Endothelial cell of umbilical vein (primary cell): ENCODE measurements around the gene RAPGEF4. TPM values are rescaled to one million over a fixed set of nuclear protein-coding genes. Genes with fewer than 3 reads are reported as not detected.

Experiments used
- BruUV-seq: library from RNA; stranded (reverse); fragments of 400-500 nt; replicated peaks from 2 replicates; lab custom pipeline; 2021; lab: Mats Ljungman, UMichigan
- CTCF ChIA-PET: fragments of 300-600, 350-600 bp; sonication (Branson Sonifier 250); formaldehyde crosslinking; loops from one replicate; lab custom pipeline; 2021; ENCODE audit warnings: antibody characterized with exemption, inconsistent platforms; lab: Charles Lee
- POLR2A ChIA-PET: fragments of 300-600, 350-600 bp; sonication (Branson Sonifier 250); formaldehyde crosslinking; loops from one replicate; lab custom pipeline; 2021; ENCODE audit warnings: antibody characterized with exemption, inconsistent platforms; lab: Charles Lee
- DNase-seq: peaks from one replicate; pipeline ENCODE4 v3.0.0-alpha.2; 2011; ENCODE audit warnings: low read depth, low spot score
- FAIRE-seq: peaks from 2 replicates; lab custom pipeline; 2011; peaks lifted over from hg19 to GRCh38; lab: Jason Lieb, UNC
- H2AFZ ChIP-seq: 2 replicates; pipeline ENCODE4 v1.6.0; 2012; ENCODE audit warnings: low read depth, low read length, control low read depth, inconsistent platforms
- H3K27ac ChIP-seq: 2 replicates; pipeline ENCODE4 v1.5.1; 2011; ENCODE audit warnings: low read depth, mild to moderate bottlenecking, control low read depth, low read length, moderate library complexity; ENCODE audit not compliant: insufficient read depth
- H3K27me3 ChIP-seq, 2 experiments: 2 replicates each; pipeline versions ENCODE4 v1.6.0 to v1.6.1; 2011; ENCODE audit warnings: low read length in 2 of 2, mixed read lengths in 1 of 2; ENCODE audit not compliant: control insufficient read depth in 2 of 2, insufficient read depth in 2 of 2
- H3K36me3 ChIP-seq, 2 experiments: 2 replicates in 1 of 2; 3 replicates in 1 of 2; pipeline ENCODE4 v1.5.1; 2011; ENCODE audit warnings: low read length in 2 of 2, mild to moderate bottlenecking in 1 of 2, moderate library complexity in 1 of 2; ENCODE audit not compliant: control insufficient read depth in 2 of 2, insufficient read depth in 2 of 2; ENCODE audit errors: extremely low read depth in 1 of 2
- H3K4me1 ChIP-seq: 3 replicates; pipeline ENCODE4 v1.5.1; 2011; ENCODE audit warnings: mild to moderate bottlenecking, low read length; ENCODE audit not compliant: control insufficient read depth, insufficient read depth; ENCODE audit errors: extremely low read depth
- H3K4me2 ChIP-seq: 2 replicates; pipeline ENCODE4 v1.6.1; 2011; ENCODE audit warnings: low read length, control low read depth, mixed read lengths; ENCODE audit not compliant: insufficient read depth
- H3K4me3 ChIP-seq, 3 experiments: fragments of 200-600 bp in 1 of 3; sonication (generic), shearing (Covaris generic) in 1 of 3; replicated peaks in 1 of 3; 2 replicates each; pipeline ENCODE4 v1.5.1; 2011 to 2016; ENCODE audit warnings: control low read depth in 3 of 3, low read length in 3 of 3, mild to moderate bottlenecking in 2 of 3, inconsistent platforms in 1 of 3, low read depth in 1 of 3, moderate library complexity in 1 of 3; ENCODE audit not compliant: insufficient read depth in 1 of 3
- H3K79me2 ChIP-seq: 2 replicates; pipeline ENCODE4 v1.6.0; 2012; ENCODE audit warnings: low read length, inconsistent platforms; ENCODE audit not compliant: control insufficient read depth, insufficient read depth
- H3K9ac ChIP-seq: replicated peaks from 2 replicates; pipeline ENCODE3; 2011; ENCODE audit warnings: low read length, control low read depth; ENCODE audit not compliant: insufficient read depth; ENCODE audit errors: extremely low read depth
- H3K9me1 ChIP-seq: replicated peaks from 3 replicates; pipeline ENCODE4 v1.6.0; 2011; ENCODE audit warnings: mild to moderate bottlenecking, low read length; ENCODE audit not compliant: control insufficient read depth, insufficient read depth; ENCODE audit errors: extremely low read depth
- H3K9me3 ChIP-seq: replicated peaks from 2 replicates; pipeline ENCODE4 v1.5.1; 2012; ENCODE audit warnings: low read length, inconsistent platforms; ENCODE audit not compliant: control insufficient read depth, insufficient read depth
- H4K20me1 ChIP-seq: replicated peaks from 2 replicates; pipeline ENCODE3; 2011; ENCODE audit warnings: mild to moderate bottlenecking, low read length; ENCODE audit not compliant: control insufficient read depth, insufficient read depth; ENCODE audit errors: extremely low read depth
- FOS ChIP-seq: IDR thresholded peaks from 2 replicates; pipeline ENCODE4 v1.6.1; 2011; ENCODE audit warnings: mild to moderate bottlenecking, low read length, moderate library complexity, borderline replicate concordance; ENCODE audit not compliant: insufficient read depth
- GATA2 ChIP-seq: IDR thresholded peaks from 2 replicates; pipeline ENCODE4 v1.7.0; 2011; ENCODE audit warnings: low read depth, mild to moderate bottlenecking, moderate library complexity, mixed read lengths, low read length; ENCODE audit not compliant: insufficient read length, insufficient read depth
- JUN ChIP-seq: IDR thresholded peaks from 2 replicates; pipeline ENCODE4 v1.6.1; 2011; ENCODE audit warnings: borderline replicate concordance, low read depth; ENCODE audit not compliant: insufficient read length, insufficient read depth
- MAX ChIP-seq: IDR thresholded peaks from 2 replicates; pipeline ENCODE4 v1.6.1; 2011; ENCODE audit not compliant: insufficient read depth, insufficient read length
- POLR2AphosphoS5 ChIP-seq: IDR thresholded peaks from 2 replicates; pipeline ENCODE4 v1.6.1; 2012; ENCODE audit warnings: low read depth, mild to moderate bottlenecking, control low read depth, low read length, moderate library complexity; ENCODE audit not compliant: insufficient read depth
- dilution Hi-C: fragments of 300-500 bp; cut with MboI; formaldehyde crosslinking; loops from one replicate; pipeline ENCODE4 v1.15.0; 2019; ENCODE audit warnings: low sequenced_read_pairs; ENCODE audit not compliant: extremely low pct_ligation_motif_present
- intact Hi-C: fragments of 100-400 bp; cut with micrococcal nuclease; formaldehyde crosslinking; loops from one replicate; pipeline ENCODE4 v1.10.0; 2022
- polyA plus RNA-seq, 4 experiments: library from polyadenylated mRNA; depleted of rRNA in 3 of 4; stranded (reverse) in 3 of 4; unstranded in 1 of 4; fragments of >200 nt; gene quantifications; 2 replicates each; pipeline versions ENCODE4 v1.2.1 to v1.2.3, GENCODE V29; 2011 to 2012; ENCODE audit warnings: missing spikeins in 1 of 4
- total RNA-seq: library from RNA; stranded (reverse); gene quantifications from 2 replicates; pipeline ENCODE4 v1.2.3, GENCODE V29; 2021

The RAPGEF4 gene
- total and polyA plus RNA-seq, 2 donors (not counting 3 experiments of a cell fraction or from before 2014, with no cell fraction given), result 7.2 to 9.2 TPM

GRCh38 chr2:172926785-172927640 lies 191.4 kb downstream of the RAPGEF4 start:
- no TSS peak for BruUV-seq
- DNase-seq, result peak; percentile 21
- no peaks in the 10 kb centered on the region for H3K9me3 ChIP-seq
- H3K79me2 ChIP-seq, result no peaks in the 10 kb centered on the region
- POLR2A ChIA-PET, result no interaction called here
- peaks cover 36% of the 10 kb centered on the region for H3K4me1 ChIP-seq
- no peaks in the 10 kb centered on the region for H3K9me1 ChIP-seq
- H3K36me3 ChIP-seq, result no peaks in the 10 kb centered on the region
- H3K27me3 ChIP-seq, result no peaks in the 10 kb centered on the region
- dilution Hi-C loops (no loop called here), intact Hi-C loops (loop anchor here (5.0 kb wide), 1 partner anchor 370 kb away; the partner anchor contains the start of gene PDK1)
- no peak for FAIRE-seq
- no peak for TF ChIP-seq JUN
- CTCF ChIA-PET, result interaction anchor here (1.0 to 3.0 kb wide), 6 partner anchors 41 to 114 kb away, joined by 3 to 20 read pairs (median 4); no protein-coding TSS in a partner anchor
- H3K4me3 ChIP-seq, result no peak overlapping the region
- no peak overlapping the region for H3K9ac ChIP-seq
- H3K4me2 ChIP-seq, result no peak overlapping the region
- no peak overlapping the region for H2AFZ ChIP-seq
- peak overlapping the region; percentile 60 for H3K27ac ChIP-seq
- H4K20me1 ChIP-seq, result no peaks in the 10 kb centered on the region

DNA sequence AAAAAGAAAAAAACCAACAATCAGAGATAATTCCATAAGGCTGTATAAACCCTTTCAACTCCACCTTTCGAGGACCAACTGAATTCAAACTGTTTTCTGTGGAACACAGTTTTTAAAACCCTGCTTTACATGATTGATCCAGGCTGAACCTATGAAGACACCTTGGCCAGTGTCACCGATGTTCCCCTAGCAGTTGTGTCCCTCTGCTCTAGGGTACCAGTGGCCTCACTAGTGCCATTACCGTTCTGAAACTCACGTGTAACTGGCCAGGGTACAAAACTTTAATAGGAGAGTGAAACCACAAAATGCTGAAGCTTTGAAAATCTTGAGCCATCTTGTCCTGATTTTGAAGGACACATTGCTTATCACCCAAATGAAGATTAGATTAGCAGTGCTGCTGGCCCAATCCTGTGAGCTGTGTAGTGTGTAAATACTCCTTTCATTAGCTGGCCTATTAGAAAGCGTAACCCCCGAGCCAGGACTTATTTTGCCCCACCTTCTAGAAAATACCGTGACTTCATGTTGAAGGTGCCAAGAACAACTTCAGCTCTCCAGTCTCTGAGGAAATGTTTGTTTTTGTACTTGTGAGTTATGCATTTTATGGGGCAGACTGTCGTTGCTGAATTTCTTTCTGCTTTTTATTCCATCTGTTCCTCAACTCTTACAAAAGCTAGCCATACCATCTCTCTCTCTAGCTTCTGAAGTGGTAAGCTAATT lies 192.2 kb downstream of the RAPGEF4 start:
- POLR2A ChIA-PET, result no interaction called here

More for the DNA sequence above, 192.2 kb downstream of the RAPGEF4 start:
- peak overlapping the region; percentile 55 for H3K9ac ChIP-seq
- peak overlapping the region; percentile 60 for H3K27ac ChIP-seq
- TF ChIP-seq MAX (no peak), FOS (no peak), GATA2 (no peak), POLR2AphosphoS5 (peak; percentile 33)
- no peaks in the 10 kb centered on the region for H4K20me1 ChIP-seq
- H3K27me3 ChIP-seq, result no peaks in the 10 kb centered on the region
- no TSS peak for BruUV-seq
- CTCF ChIA-PET, result interaction anchor here (0.8 to 3.0 kb wide), 12 partner anchors 13 to 135 kb away, joined by 3 to 20 read pairs (median 4); no protein-coding TSS in a partner anchor
- peak; percentile 93 for FAIRE-seq
- peak overlapping the region; percentile 67 for H3K4me2 ChIP-seq
- no peaks in the 10 kb centered on the region for H3K9me3 ChIP-seq
- peak overlapping the region; percentile 22 for H2AFZ ChIP-seq
- H3K4me3 ChIP-seq, result peak overlapping the region in 2 of 3 experiments; percentile 42 to 49
- DNase-seq, result peak; percentile 95
- intact Hi-C loops, result loop anchor here (5.0 kb wide), 1 partner anchor 370 kb away; the partner anchor contains the start of gene PDK1
- no peaks in the 10 kb centered on the region for H3K9me1 ChIP-seq
- H3K36me3 ChIP-seq, result no peaks in the 10 kb centered on the region
- no peaks in the 10 kb centered on the region for H3K79me2 ChIP-seq
- H3K4me1 ChIP-seq, result peaks cover 39% of the 10 kb centered on the region
- dilution Hi-C loops, result no loop called here
